Measurements from ENCODE around the gene MDM4. TPM values are rescaled to one million over a fixed set of nuclear protein-coding genes. Genes with fewer than 3 reads are reported as not detected.

The MDM4 gene
- total RNA-seq, 1 experiment from 2014 or later: 50.8 TPM

GRCh38 chr1:204562075-204562990 lies 46.1 kb downstream of the MDM4 start:
- no peak for DNase-seq (ENCODE audit: low spot score)

DNA sequence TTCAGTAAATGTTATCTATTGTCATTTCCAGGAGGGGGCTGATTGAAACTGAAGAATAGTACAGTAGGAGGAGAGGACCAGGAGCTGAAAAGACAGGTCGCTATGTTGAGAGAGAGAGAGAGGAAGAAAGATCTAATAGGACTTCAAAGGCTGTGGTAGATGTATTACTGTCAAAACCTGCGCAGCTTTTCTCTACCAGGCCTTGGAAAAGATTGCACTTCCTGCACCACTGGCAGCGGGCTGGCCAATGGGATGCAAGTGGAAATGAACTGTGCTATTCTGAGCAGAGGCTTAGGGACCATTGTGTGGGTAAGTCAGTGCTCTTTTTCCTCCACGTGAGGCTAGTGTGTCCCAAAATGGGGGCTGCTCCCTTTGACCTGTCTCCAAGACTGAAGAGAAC lies 47.1 kb downstream of the MDM4 start:
- DNase-seq (ENCODE audit: low spot score): no peak

- DNase-seq (ENCODE audit: low spot score): no peak
Measured at GRCh38 chr1:204563780-204564179, 47.6 kb downstream of the MDM4 start.

DNA sequence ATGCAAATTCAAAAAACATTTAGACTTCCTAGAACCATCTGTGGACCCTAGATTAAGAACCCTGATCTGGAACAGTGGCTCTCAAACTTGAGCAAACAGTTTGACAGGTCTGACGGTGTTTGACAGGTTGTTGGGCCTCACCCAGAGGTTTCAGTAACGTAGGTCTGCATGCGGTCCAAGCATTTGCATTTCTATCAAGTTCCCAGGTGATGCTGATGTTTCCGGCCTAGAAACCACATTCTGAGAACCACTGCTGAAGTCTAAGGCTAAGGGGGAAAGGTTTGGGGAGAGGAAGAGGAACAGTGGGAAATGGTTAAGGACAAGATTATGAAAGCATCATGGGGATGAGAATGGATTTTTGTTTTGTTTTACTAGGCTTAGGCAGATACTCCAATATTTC lies 48.6 kb downstream of the MDM4 start:
- DNase-seq (ENCODE audit: low spot score): no peak

DNA sequence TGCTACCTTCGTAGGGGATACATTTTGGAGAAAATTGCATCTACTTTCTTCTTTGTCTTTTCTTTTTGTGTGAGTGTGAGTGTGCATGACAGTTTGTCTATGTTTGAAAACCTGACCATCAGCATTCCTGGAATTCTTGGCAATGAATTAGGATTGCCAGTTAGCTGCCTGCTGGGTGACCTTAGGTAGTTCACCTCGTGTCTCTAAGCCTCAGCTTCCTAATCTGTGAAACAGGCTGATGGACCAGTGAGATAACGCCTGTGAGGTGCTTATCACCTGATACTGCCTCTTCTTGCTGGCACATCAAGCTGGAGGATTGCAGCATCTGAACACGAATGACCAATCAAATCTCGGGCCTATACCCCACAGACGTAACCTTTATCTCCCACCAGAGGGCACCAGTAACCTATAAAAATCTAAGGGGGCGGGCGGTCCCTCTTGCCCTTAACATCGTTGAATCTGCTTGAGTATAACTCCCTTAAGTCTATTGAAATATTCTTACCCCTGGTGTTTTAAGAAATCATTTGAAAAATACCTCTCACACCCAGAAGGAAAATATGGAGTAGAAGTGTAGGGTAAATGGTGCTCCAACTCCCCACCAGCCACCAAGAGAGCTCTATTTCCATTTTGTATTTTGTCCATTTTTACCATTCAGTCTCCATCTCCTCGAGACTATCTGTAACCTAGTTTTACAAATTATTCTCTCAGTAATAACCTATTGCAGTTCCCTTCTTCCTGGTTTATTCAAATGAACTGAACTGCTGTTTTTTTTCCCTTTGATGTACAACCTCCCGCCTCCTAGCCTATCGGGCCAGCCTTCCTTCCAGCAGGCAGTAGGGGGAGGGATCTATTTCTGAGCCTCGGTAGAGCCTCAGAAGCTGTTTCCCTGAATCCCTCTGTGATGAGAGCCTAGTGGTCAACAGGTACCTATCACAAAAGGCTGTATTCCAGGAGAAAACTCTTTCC lies 49.7 kb downstream of the MDM4 start:
- peak; percentile 90 for DNase-seq (ENCODE audit: low spot score)

DNA sequence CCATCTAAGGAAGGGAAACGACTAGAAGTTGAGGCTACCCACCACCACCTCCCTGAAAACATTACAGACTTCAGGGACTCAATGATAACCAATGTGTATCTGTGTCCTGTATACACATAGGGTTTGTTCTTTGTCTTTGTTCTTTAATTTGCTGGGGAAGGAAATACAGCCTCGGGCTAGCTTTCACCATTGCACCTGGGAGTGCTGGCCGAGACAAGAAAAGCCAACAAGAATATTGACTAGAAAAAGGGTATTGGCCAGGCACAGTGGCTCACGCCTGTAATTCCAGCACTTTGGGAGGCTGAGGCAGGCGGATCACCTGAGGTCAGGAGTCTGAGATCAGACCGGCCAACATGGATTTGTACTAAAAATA lies 50.4 kb downstream of the MDM4 start:
- no peak for DNase-seq (ENCODE audit: low spot score)

DNA sequence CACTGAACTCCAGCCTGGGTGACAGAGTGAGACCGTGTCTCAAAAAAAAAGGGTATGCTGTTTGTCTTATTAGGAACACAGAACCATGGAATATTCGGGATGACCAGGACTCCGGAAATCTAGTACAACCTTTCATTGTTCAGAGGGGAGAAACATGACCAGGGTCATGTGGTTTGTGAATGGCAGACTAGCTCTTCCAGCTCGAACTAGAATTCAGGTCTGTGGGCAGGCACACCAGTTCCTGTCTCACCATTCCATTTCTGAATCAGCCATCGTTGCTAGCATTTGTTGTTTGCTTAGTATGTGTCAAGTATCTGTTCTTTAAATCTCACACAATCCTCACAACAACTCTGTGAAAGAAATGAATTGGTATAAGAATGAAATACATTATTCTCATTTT lies 50.9 kb downstream of the MDM4 start:
- DNase-seq (ENCODE audit: low spot score): no peak

- DNase-seq (ENCODE audit: low spot score): no peak
Measured at GRCh38 chr1:204568576-204569315, 52.5 kb downstream of the MDM4 start.

- no peak for DNase-seq (ENCODE audit: low spot score)
Measured at GRCh38 chr1:204569478-204569877, 53.3 kb downstream of the MDM4 start.

DNA sequence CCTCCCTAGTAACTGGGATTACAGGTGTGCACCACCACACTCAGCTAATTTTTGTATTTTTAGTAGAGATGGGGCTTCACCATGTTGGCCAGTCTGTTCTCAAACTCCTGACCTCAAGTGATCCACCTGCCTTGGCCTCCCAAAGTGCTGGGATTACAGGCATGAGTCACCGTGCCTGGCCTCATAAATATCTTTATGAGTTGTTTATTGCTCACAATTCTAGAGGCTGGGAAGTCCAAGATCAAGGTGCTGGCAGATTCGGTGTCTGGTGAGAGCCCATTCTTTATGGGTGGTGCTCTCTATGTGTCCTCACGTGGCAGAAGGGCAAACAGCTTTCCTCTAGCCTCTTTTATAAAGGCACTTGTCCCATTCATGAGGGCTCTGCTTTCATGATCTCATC lies 53.8 kb downstream of the MDM4 start:
- DNase-seq (ENCODE audit: low spot score): peak; percentile 31

DNA sequence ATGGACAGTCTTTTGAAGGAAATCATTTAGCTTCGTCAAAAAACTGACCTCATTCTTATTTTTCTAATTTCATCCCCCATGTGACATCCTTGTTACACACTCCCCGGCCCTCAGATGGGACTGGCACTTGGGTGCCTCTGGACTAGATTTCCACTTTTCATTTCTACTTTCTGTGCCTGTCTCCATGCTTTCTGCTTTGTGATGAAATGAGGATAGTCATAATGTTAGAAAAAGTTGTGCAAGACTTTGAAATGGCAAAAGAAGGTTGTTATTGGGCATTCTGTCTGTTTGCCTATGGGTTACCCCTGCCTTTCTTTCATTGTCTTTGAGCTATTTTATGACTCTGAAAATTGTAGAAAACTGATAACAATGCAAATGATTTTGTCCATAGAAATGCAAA lies 54.9 kb downstream of the MDM4 start:
- DNase-seq (ENCODE audit: low spot score): no peak

- DNase-seq (ENCODE audit: low spot score): no peak
Measured at GRCh38 chr1:204571631-204572030, 55.4 kb downstream of the MDM4 start.

DNA sequence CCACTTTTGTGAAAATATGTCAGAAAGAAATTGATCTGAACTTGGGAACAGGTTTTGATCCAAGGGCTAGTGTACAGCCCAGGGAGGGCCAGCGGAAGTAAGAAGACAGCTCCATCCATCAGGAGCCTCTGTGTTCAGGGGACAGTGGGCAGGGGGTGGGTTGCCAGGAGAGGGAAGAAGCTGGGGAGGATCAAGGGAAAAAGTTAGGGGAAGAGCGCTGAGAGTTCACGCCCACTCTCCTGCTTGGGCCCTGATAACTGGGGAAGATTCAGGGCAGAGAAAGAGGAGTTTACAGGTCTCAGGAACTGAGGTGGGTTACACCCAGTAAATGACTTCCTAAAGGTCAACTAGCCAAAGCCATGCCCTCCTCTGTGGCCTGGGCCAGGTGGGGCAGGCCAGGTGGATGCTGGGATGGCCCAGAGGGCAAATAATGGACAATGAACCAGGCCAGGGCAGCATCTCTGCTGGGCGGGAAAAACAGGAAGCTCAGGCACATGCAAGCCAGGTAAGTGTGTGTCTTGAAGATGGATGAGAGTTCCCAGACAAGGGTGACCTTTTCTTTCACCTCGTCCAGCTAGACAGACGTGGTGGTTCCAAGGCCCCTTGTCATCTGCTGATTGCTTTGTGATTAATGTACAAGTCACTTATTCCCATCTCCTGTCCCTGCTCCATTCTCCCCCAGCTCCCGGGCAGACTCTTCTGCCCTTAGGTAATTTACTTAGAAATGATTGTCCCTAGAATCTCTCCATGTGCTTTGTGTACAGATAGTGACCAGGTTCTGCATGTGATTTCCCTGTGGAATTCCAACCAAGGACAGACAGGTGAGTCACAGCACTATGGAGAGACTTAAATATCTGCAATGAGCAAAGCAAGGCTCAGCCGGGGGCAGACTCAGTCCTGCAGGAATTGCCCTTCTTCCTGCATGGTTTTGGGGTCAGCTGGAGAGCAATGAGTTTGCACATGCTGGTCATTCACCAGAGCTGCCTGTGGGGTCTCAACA lies 57.0 kb downstream of the MDM4 start:
- peak; percentile 54 for DNase-seq (ENCODE audit: low spot score)

DNA sequence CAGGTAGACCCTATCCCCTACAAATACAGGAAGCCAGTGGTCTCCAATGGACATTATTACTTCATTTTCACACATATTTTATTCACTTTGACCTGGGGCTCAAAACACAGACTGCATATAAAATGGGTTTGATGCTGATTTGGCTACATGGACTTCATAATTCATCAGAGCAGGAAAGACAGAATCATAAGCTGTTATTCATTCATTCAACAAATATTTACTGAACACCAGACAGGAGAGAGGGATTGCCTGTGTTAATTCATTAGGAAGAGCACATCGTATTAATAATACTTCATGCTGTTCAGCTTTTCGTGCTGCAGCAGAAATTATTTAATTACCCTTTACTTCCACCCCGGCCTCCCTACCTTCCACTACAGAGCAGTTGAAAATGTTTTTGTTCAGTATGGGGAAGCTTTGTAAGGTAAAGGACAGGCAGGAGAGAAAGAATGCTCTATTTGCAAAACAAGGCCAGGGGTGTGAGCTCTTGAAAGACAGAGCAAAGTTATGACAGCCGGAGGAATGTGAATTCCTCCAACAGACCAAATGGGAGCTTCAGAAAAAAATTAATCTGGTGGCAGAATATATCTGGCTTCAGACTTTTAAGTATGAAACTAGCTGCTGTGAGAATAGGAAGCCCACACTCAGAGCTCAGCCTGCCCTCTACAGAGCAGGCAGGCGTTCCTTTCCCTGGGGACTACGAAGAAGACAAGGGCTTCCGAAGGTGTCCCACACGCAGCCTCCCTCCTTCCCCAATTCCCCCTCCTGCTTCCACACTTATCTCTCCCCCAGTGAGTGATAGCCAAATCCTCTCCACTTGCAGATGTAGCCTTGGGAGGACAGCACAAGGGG lies 58.0 kb downstream of the MDM4 start:
- DNase-seq (ENCODE audit: low spot score): no peak

DNA sequence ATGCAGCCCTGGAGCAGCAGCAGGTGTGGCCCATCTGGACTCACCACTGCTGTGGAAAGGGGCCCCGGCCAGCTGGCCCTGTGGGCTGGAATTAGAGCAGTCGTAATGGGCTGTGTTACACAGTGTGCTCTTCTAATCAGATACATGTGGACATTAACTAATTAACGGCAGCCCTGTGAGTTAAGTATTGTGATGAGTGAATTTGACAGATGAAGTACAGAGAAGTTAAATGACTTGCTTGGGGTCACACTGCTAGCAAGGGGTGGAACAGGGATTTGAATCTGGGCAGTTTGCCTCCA lies 58.6 kb downstream of the MDM4 start:
- DNase-seq (ENCODE audit: low spot score): no peak

- no peak for DNase-seq (ENCODE audit: low spot score)
Measured at GRCh38 chr1:204575221-204576190, 59.3 kb downstream of the MDM4 start.

- DNase-seq (ENCODE audit: low spot score): no peak
Measured at GRCh38 chr1:204576422-204576821, 60.2 kb downstream of the MDM4 start.

DNA sequence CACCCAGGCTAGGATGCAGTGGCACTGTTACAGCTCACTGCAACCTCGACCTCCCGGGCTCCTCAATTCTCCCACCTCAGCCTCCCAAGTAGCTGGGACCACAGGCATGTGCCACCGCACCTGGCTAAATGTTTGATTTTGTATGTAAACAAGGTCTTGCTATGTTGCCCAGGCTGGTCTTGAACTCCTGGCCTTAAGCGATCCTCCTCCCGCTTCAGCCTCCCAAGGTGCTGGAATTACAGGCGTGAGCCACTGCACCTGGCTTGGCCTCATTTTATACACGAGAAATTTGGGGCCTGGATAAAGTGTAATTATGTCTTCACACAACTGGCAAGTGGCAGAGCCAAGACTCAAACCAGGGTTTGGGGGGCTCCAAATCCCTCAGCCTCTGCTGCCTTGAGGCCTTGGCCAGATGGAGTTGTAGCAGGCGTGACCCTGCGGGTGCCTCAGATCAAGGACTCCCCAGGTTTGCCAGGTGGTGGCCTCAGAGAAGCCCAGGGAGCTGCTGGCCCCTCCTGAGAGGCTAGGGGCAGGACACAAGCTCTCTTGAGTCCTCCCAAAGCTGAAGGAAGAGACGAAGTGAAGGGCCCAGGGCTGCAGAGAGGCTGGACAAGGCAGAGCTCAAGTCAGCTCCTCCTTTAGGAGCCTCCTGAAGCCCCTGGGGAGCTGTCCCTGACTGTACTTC lies 61.7 kb downstream of the MDM4 start:
- no peak for DNase-seq (ENCODE audit: low spot score)

Data from A172 (cell line).